Peyer's patch (tissue), 4 donors: ENCODE measurements around the gene ADORA2A.

Source experiments
- CTCF ChIP-seq, 6 experiments: fragments of 450-650 bp in 4 of 6; fragments of 200-600 bp in 2 of 6; sonication (generic) in 1 of 6; IDR thresholded peaks; one replicate each; pipeline ENCODE4 v1.5.1; 2017 to 2019; ENCODE audit warnings: antibody characterized with exemption in 6 of 6, mild to moderate bottlenecking in 3 of 6, moderate library complexity in 1 of 6
- POLR2A ChIP-seq, 2 donors: fragments of 450-650 bp; IDR thresholded peaks; one replicate each; pipeline ENCODE4 v1.5.1; 2017; ENCODE audit warnings: antibody characterized with exemption in 2 of 2, mild to moderate bottlenecking in 2 of 2, moderate library complexity in 2 of 2

- TF ChIP-seq CTCF (IDR thresholded peaks at IDR 0.05) (no peak), POLR2A (IDR thresholded peaks at IDR 0.05) (no peak)
Observed at GRCh38 chr22:24463071-24463760, 35.8 kb downstream of the ADORA2A start.
